HepG2 (cell line): ENCODE measurements around the gene POLR1H. TPM values are rescaled to one million over a fixed set of nuclear protein-coding genes. Genes with fewer than 3 reads are reported as not detected.

Experiments used
- CBFB ChIP-seq: sonication (generic); formaldehyde crosslinking; IDR thresholded peaks from 2 replicates; pipeline ENCODE4 v1.4.0; 2020; ENCODE audit warnings: missing genetic modification reagents
- DR1 ChIP-seq: sonication (generic); formaldehyde crosslinking; IDR thresholded peaks from 2 replicates; pipeline ENCODE4 v1.8.0; 2021; ENCODE audit warnings: mild to moderate bottlenecking, missing genetic modification reagents, inconsistent platforms
- EED ChIP-seq: sonication (generic); formaldehyde crosslinking; IDR thresholded peaks from 2 replicates; pipeline ENCODE4 v1.5.0; 2020; ENCODE audit warnings: mild to moderate bottlenecking, missing genetic modification reagents
- FOXA3 ChIP-seq: IDR thresholded peaks from 2 replicates; pipeline ENCODE4 v1.6.1; 2016; ENCODE audit warnings: missing genetic modification reagents, missing compliant biosample characterization
- HNRNPK ChIP-seq: fragments of 200-400 bp; formaldehyde crosslinking; IDR thresholded peaks from 2 replicates; pipeline ENCODE4 v1.6.1; 2018; ENCODE audit warnings: low read length, low read depth, moderate library complexity, mild to moderate bottlenecking; ENCODE audit not compliant: poor library complexity, severe bottlenecking
- MAFF ChIP-seq: IDR thresholded peaks from 2 replicates; pipeline ENCODE4 v1.6.1; 2011; ENCODE audit warnings: low read depth, low read length, improper control_type of control experiment
- MATR3 ChIP-seq: sonication (generic); formaldehyde crosslinking; IDR thresholded peaks from 2 replicates; pipeline ENCODE4 v1.4.0; 2020; ENCODE audit warnings: missing genetic modification reagents
- PITX1 ChIP-seq: sonication (generic); formaldehyde crosslinking; IDR thresholded peaks from 2 replicates; pipeline ENCODE4 v1.5.1; 2020; ENCODE audit warnings: mild to moderate bottlenecking, missing genetic modification reagents
- PLRG1 ChIP-seq: fragments of 450-650 bp; conservative IDR thresholded peaks from 2 replicates; pipeline ENCODE4 v1.6.1; 2016
- RORA ChIP-seq: sonication (generic); formaldehyde crosslinking; IDR thresholded peaks from 2 replicates; pipeline ENCODE4 v1.5.0; 2020; ENCODE audit warnings: mild to moderate bottlenecking, missing genetic modification reagents, moderate library complexity
- TOE1 ChIP-seq: sonication (generic); formaldehyde crosslinking; IDR thresholded peaks from 2 replicates; pipeline ENCODE4 v1.4.0; 2020; ENCODE audit warnings: mild to moderate bottlenecking, missing genetic modification reagents
- U2AF1 ChIP-seq: fragments of 200-400 bp; formaldehyde crosslinking; optimal IDR thresholded peaks from 2 replicates; pipeline ENCODE3; 2017; ENCODE audit warnings: mild to moderate bottlenecking, low read depth, low read length
- ZBTB3 ChIP-seq: sonication (generic); formaldehyde crosslinking; IDR thresholded peaks from 2 replicates; pipeline ENCODE4 v1.4.0; 2020; ENCODE audit warnings: low read depth, mild to moderate bottlenecking, moderate library complexity, missing genetic modification reagents, borderline replicate concordance
- ZNF232 ChIP-seq: sonication (generic); formaldehyde crosslinking; IDR thresholded peaks from 2 replicates; pipeline ENCODE4 v1.4.0; 2020; ENCODE audit warnings: missing genetic modification reagents, borderline replicate concordance
- ZNF292 ChIP-seq: sonication (generic); formaldehyde crosslinking; IDR thresholded peaks from 2 replicates; pipeline ENCODE4 v1.8.1; 2022; ENCODE audit warnings: mild to moderate bottlenecking, low read depth, missing genetic modification reagents, borderline replicate concordance
- ZNF317 ChIP-seq: sonication (generic); formaldehyde crosslinking; IDR thresholded peaks from 2 replicates; pipeline ENCODE4 v1.5.0; 2020; ENCODE audit warnings: mild to moderate bottlenecking, missing genetic modification reagents
- ZNF644 ChIP-seq: IDR thresholded peaks from 2 replicates; pipeline ENCODE4 v1.6.1; 2016; ENCODE audit warnings: low read depth
- ZNF816 ChIP-seq: sonication (generic); formaldehyde crosslinking; IDR thresholded peaks from 2 replicates; pipeline ENCODE4 v1.8.0; 2022; ENCODE audit warnings: missing genetic modification reagents, mild to moderate bottlenecking, borderline replicate concordance
- ZNF878 ChIP-seq: sonication (generic); formaldehyde crosslinking; IDR thresholded peaks from 2 replicates; pipeline ENCODE4 v1.8.1; 2023; ENCODE audit warnings: mild to moderate bottlenecking, missing genetic modification reagents, moderate library complexity
- polyA plus RNA-seq, 8 experiments: library from polyadenylated mRNA; depleted of rRNA in 3 of 8; stranded (reverse) in 7 of 8; unstranded in 1 of 8; fragments of >200 nt; fragmentation: Illumina TruSeq in 4 of 8; extraction: Trizol in 4 of 8; gene quantifications; 2 replicates each; pipeline versions ENCODE4 v1.2.1 to v1.2.3, GENCODE V29; 2011 to 2016; ENCODE audit warnings: low read depth in 4 of 8, missing spikeins in 1 of 8, mixed read lengths in 1 of 8; ENCODE audit not compliant: insufficient read depth in 1 of 8
- total RNA-seq, 5 experiments: library from RNA; depleted of rRNA; stranded (reverse); fragments of >200 nt; fragmentation: Illumina TruSeq; extraction: Trizol; gene quantifications; 2 replicates each; pipeline ENCODE4 v1.2.3, GENCODE V29; 2016; ENCODE audit warnings: low read depth in 1 of 5
- TF ChIP-seq, protein P1 (sequence below): sonication (generic); formaldehyde crosslinking; IDR thresholded peaks from 2 replicates; pipeline ENCODE4 v1.8.0; 2022; ENCODE audit warnings: missing genetic modification reagents, low read depth, mild to moderate bottlenecking, borderline replicate concordance
- TF ChIP-seq, protein P2 (sequence below): sonication (generic); formaldehyde crosslinking; IDR thresholded peaks from 2 replicates; pipeline ENCODE4 v1.9.0; 2021; ENCODE audit warnings: missing genetic modification reagents, mild to moderate bottlenecking, borderline replicate concordance
- TF ChIP-seq, protein P3 (sequence below): IDR thresholded peaks from 2 replicates; pipeline ENCODE4 v1.6.1; 2016; ENCODE audit warnings: mild to moderate bottlenecking, missing biosample characterization, missing genetic modification reagents
- TF ChIP-seq, protein P4 (sequence below): sonication (generic); formaldehyde crosslinking; IDR thresholded peaks from 2 replicates; pipeline ENCODE4 v1.4.0; 2020; ENCODE audit warnings: missing genetic modification reagents, borderline replicate concordance

The POLR1H gene
- total and polyA plus RNA-seq, 2 of the 13 experiments (the other 11 are each of a cell fraction or from before 2014, with no cell fraction given), result 61.4 to 79.8 TPM

DNA sequence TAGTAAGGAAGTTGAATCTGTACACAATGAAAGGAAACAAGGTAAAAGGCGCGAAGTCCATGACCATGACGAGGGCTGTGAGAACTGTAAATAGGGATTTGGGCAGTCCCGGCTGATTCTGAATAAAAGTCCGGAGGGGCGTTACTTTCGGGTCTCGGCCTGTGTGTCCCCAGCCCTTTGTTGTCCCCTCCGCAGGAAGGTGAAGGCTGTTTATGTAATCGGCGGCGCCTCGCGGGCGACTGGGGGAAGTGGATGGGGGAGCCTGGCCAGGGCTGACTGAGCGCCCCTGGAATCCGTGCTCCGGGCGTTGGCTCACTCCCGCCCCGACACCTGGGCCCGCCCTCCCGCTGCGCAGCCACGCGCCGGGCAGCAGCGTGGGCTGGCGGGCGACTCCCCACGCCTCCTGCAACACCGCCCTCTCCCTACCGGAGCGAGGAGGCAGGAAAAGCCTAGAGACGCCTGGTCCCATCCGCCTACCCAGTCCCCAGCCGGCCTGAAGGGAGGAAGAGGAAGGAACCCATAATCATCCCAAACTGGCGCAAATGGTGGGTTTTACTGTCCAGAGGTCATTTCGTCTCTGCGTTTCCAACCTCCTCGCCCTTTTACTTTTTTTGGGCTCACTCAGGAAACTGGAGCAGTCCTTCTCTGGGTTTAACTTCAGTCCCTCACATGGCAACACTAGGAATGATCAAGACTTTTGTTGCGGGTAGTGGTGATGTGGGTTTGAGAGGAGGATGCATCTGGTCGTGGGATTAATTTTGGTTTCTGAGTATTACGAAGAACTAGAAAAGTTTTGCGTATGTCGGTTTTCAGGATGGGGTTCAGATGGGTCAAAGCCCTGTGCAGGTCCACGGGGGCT is 39.7 kb downstream of the POLR1H start (continued):
- TF ChIP-seq RORA (CRISPR knock-in tag) (no peak), CBFB (CRISPR knock-in tag) (peak; percentile 24; the same call in 1 of the 2 replicates), ZBTB3 (CRISPR knock-in tag) (peak; percentile 28; the same call in 1 of the 2 replicates), MAFF (no peak), DR1 (no peak), PITX1 (CRISPR knock-in tag) (peak; percentile 13; the same call in 1 of the 2 replicates), HNRNPK (no peak), EED (peak; percentile 83; the same call in 1 of the 2 replicates), PLRG1 (no peak), ZNF232 (peak; percentile 71; the same call in 1 of the 2 replicates), ZNF644 (CRISPR knock-in tag) (peak; percentile 46; the same call in 1 of the 2 replicates), MATR3 (CRISPR knock-in tag) (no peak), ZNF878 (CRISPR knock-in tag) (no peak), TOE1 (0 out of 2 replicates have a peak, but pooled peaks have one; percentile 64), U2AF1 (no peak), ZNF816 (no peak; the same call in 1 of the 2 replicates), ZNF292 (CRISPR knock-in tag) (no peak), FOXA3 (peak; percentile 89), ZNF317 (CRISPR knock-in tag) (no peak)
- TF ChIP-seq, protein P1, sequence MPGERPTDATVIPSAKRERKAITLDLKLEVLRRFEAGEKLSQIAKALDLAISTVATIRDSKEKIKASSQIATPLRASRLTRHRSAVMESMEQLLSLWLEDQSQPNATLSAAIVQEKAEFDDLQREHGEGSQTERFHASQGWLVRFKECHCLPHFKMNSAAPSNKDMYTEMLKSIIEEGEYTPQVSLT (CRISPR knock-in tag), result no peak
- TF ChIP-seq, protein P2, sequence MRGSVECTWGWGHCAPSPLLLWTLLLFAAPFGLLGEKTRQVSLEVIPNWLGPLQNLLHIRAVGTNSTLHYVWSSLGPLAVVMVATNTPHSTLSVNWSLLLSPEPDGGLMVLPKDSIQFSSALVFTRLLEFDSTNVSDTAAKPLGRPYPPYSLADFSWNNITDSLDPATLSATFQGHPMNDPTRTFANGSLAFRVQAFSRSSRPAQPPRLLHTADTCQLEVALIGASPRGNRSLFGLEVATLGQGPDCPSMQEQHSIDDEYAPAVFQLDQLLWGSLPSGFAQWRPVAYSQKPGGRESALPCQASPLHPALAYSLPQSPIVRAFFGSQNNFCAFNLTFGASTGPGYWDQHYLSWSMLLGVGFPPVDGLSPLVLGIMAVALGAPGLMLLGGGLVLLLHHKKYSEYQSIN (CRISPR knock-in tag), result no peak
- TF ChIP-seq, protein P3, sequence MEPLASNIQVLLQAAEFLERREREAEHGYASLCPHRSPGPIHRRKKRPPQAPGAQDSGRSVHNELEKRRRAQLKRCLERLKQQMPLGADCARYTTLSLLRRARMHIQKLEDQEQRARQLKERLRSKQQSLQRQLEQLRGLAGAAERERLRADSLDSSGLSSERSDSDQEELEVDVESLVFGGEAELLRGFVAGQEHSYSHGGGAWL (CRISPR knock-in tag), result peak; percentile 84
- TF ChIP-seq, protein P4, sequence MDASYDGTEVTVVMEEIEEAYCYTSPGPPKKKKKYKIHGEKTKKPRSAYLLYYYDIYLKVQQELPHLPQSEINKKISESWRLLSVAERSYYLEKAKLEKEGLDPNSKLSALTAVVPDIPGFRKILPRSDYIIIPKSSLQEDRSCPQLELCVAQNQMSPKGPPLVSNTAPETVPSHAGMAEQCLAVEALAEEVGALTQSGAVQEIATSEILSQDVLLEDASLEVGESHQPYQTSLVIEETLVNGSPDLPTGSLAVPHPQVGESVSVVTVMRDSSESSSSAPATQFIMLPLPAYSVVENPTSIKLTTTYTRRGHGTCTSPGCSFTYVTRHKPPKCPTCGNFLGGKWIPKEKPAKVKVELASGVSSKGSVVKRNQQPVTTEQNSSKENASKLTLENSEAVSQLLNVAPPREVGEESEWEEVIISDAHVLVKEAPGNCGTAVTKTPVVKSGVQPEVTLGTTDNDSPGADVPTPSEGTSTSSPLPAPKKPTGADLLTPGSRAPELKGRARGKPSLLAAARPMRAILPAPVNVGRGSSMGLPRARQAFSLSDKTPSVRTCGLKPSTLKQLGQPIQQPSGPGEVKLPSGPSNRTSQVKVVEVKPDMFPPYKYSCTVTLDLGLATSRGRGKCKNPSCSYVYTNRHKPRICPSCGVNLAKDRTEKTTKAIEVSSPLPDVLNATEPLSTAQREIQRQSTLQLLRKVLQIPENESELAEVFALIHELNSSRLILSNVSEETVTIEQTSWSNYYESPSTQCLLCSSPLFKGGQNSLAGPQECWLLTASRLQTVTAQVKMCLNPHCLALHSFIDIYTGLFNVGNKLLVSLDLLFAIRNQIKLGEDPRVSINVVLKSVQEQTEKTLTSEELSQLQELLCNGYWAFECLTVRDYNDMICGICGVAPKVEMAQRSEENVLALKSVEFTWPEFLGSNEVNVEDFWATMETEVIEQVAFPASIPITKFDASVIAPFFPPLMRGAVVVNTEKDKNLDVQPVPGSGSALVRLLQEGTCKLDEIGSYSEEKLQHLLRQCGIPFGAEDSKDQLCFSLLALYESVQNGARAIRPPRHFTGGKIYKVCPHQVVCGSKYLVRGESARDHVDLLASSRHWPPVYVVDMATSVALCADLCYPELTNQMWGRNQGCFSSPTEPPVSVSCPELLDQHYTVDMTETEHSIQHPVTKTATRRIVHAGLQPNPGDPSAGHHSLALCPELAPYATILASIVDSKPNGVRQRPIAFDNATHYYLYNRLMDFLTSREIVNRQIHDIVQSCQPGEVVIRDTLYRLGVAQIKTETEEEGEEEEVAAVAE (CRISPR knock-in tag), result peak; percentile 18; the same call in 1 of the 2 replicates
